A673 (cell line): ENCODE measurements around the gene POLN. TPM values are rescaled to one million over a fixed set of nuclear protein-coding genes. Genes with fewer than 3 reads are reported as not detected.

ENCODE experiments used
- Bru-seq: library from RNA; stranded (reverse); fragments of 400-500 nt; gene quantifications from one replicate; lab custom pipeline; 2021; lab: Mats Ljungman, UMichigan
- BruChase-seq, 2 experiments: library from RNA; stranded (reverse); fragments of 400-500 nt; gene quantifications; one replicate each; lab custom pipeline; 2021; lab: Mats Ljungman, UMichigan
- BruUV-seq: library from RNA; stranded (reverse); fragments of 400-500 nt; replicated peaks from 2 replicates; lab custom pipeline; 2021; lab: Mats Ljungman, UMichigan
- CTCF ChIA-PET: fragments of 300-600 bp; sonication (Branson Sonifier 250); formaldehyde crosslinking; loops from one replicate; lab custom pipeline; 2022; ENCODE audit warnings: antibody characterized with exemption; lab: Charles Lee
- POLR2A ChIA-PET: fragments of 300-600 bp; sonication (Branson Sonifier 250); formaldehyde crosslinking; loops from one replicate; lab custom pipeline; 2022; ENCODE audit warnings: antibody characterized with exemption; ENCODE audit not compliant: low non-redundant PET; lab: Charles Lee
- DNase-seq: peaks from one replicate; pipeline ENCODE4 v3.0.0-alpha.2; 2015; ENCODE audit warnings: low spot score
- H3K27ac ChIP-seq: fragments of 200-600 bp; sonication (generic); 2 replicates; pipeline ENCODE4 v1.5.1; 2016; ENCODE audit warnings: mixed run types, low read depth, mild to moderate bottlenecking, mixed read lengths, antibody characterized with exemption, low read length; ENCODE audit not compliant: poor library complexity, severe bottlenecking
- H3K27me3 ChIP-seq: fragments of 200-600 bp; sonication (generic); replicated peaks from 2 replicates; pipeline ENCODE4 v1.6.1; 2017; ENCODE audit warnings: mixed run types, low read depth, mild to moderate bottlenecking, mixed read lengths, antibody characterized with exemption, low read length; ENCODE audit not compliant: insufficient read depth, poor library complexity
- H3K36me3 ChIP-seq: fragments of 200-600 bp; sonication (generic); 2 replicates; pipeline ENCODE4 v1.6.1; 2016; ENCODE audit warnings: mixed run types, mild to moderate bottlenecking, mixed read lengths, antibody characterized with exemption, low read length; ENCODE audit not compliant: insufficient read depth, poor library complexity, severe bottlenecking
- H3K4me1 ChIP-seq: fragments of 200-600 bp; sonication (generic); 2 replicates; pipeline ENCODE4 v1.6.1; 2017; ENCODE audit warnings: mixed run types, mild to moderate bottlenecking, mixed read lengths, antibody characterized with exemption, low read length; ENCODE audit not compliant: insufficient read depth, poor library complexity, severe bottlenecking
- H3K4me3 ChIP-seq: fragments of 200-600 bp; sonication (generic); 2 replicates; pipeline ENCODE4 v1.5.1; 2016; ENCODE audit warnings: low read depth, mixed run types, mild to moderate bottlenecking, mixed read lengths, low read length; ENCODE audit not compliant: poor library complexity, severe bottlenecking
- H3K9me3 ChIP-seq: fragments of 200-600 bp; sonication (generic); 2 replicates; pipeline ENCODE4 v1.6.1; 2016; ENCODE audit warnings: mixed run types, low read depth, mild to moderate bottlenecking, mixed read lengths, antibody characterized with exemption, low read length; ENCODE audit not compliant: poor library complexity, severe bottlenecking
- CTCF ChIP-seq: fragments of 300-800, 200-600 bp; sonication (generic); conservative IDR thresholded peaks from 2 replicates; pipeline ENCODE4 v1.5.1; 2017; ENCODE audit warnings: low read depth, mild to moderate bottlenecking, antibody characterized with exemption, low read length, moderate library complexity, mixed read lengths
- EZH2 ChIP-seq: fragments of 200-600 bp; sonication (generic); IDR thresholded peaks from 2 replicates; pipeline ENCODE4 v1.6.1; 2017; ENCODE audit warnings: borderline replicate concordance, low read depth, mild to moderate bottlenecking, mixed read lengths, antibody characterized with exemption, low read length; ENCODE audit not compliant: poor library complexity, severe bottlenecking
- intact Hi-C: fragments of 100-400 bp; cut with micrococcal nuclease; formaldehyde crosslinking; loops from one replicate; pipeline ENCODE4 v1.10.0; 2022; ENCODE audit not compliant: unreplicated experiment
- long read RNA-seq: library from polyadenylated mRNA; stranded (forward); transcript quantifications from one replicate; pipeline ENCODE4 v2.0.0, GENCODE V29; 2022
- total RNA-seq: library from RNA; stranded (reverse); gene quantifications from 2 replicates; pipeline ENCODE4 v1.2.3, GENCODE V29; 2021

Gene POLN
- total RNA-seq = 2.5 and 4.0 TPM in 2 replicates
- percentile 43 among the genes with signal in this experiment for Bru-seq, nascent RNA
- BruChase-seq, experiment 1, labeled RNA remaining after a 2-hour chase = percentile 40 among the genes with signal in this experiment
- BruChase-seq, experiment 2, labeled RNA remaining after a 6-hour chase = percentile 41 among the genes with signal in this experiment
- long read RNA-seq, partial matches to known transcripts = 0 of 1 reads
- long read RNA-seq, other reads (novel, unspliced or antisense) = 1 of 1 reads

GRCh38 chr4:2241410-2242353 lies at the start of gene POLN, which contains the start of gene HAUS3:
TSS of gene POLN (minus strand) at chr4:2242121. CDS start at chr4:2229231, 12,890 bp downstream.
TSS of gene HAUS3 (minus strand) at chr4:2242121. CDS start at chr4:2240946, 1,175 bp downstream.
- intact Hi-C loops = loop anchor here (5.0 kb wide), 1 partner anchor 176 kb away; the partner anchor contains the start of genes CFAP99 and ZFYVE28
- ChIA-PET CTCF (interaction anchor here (0.5 to 0.6 kb wide), 2 partner anchors 201 to 474 kb away, joined by 3 to 5 read pairs; no protein-coding TSS in a partner anchor), POLR2A (interaction anchor here (0.5 kb wide), 1 partner anchor 359 kb away, joined by 3 read pairs; no protein-coding TSS in a partner anchor)
- Histone ChIP-seq H3K36me3 (peaks cover 16% of the 10 kb centered on the region), H3K27ac (peak within 1 kb of the TSS; percentile 81), H3K4me3 (peak within 1 kb of the TSS; percentile 95), H3K9me3 (no peaks in the 10 kb centered on the region), H3K27me3 (no peaks in the 10 kb centered on the region), H3K4me1 (peaks cover 33% of the 10 kb centered on the region)
- BruUV-seq = no TSS peak
- DNase-seq = peak; percentile 98
- no peak for TF ChIP-seq CTCF

GRCh38 chr4:2290974-2291704 lies 49.2 kb upstream of the POLN start:
- Histone ChIP-seq H3K4me1 (peaks cover 9% of the 10 kb centered on the region), H3K36me3 (no peaks in the 10 kb centered on the region), H3K27me3 (no peaks in the 10 kb centered on the region), H3K9me3 (no peaks in the 10 kb centered on the region), H3K27ac (no peak overlapping the region), H3K4me3 (no peak overlapping the region)
- POLR2A ChIA-PET = no interaction called here
- CTCF ChIA-PET = interaction anchor here (0.6 kb wide), 1 partner anchor 15 kb away, joined by 3 read pairs; no protein-coding TSS in a partner anchor
- intact Hi-C loops = no loop called here
- DNase-seq = no peak
- TF ChIP-seq CTCF = no peak
- no peak for TF ChIP-seq EZH2
- BruUV-seq = no TSS peak

- Histone ChIP-seq H3K4me1 (peaks cover 9% of the 10 kb centered on the region), H3K27me3 (no peaks in the 10 kb centered on the region), H3K27ac (no peak overlapping the region), H3K9me3 (no peaks in the 10 kb centered on the region), H3K36me3 (no peaks in the 10 kb centered on the region), H3K4me3 (no peak overlapping the region)
- DNase-seq = no peak
- CTCF ChIA-PET = no interaction called here
- BruUV-seq = no TSS peak
- intact Hi-C loops = no loop called here
- POLR2A ChIA-PET = no interaction called here
- no peak for TF ChIP-seq CTCF
- no peak for TF ChIP-seq EZH2
These were observed 48.6 kb upstream of the POLN start for GRCh38 chr4:2290488-2290887.
